Ishikawa (cell line): ENCODE measurements around the gene SPTAN1.
A peak's percentile ranks its signal among the peaks of the same experiment; 100 is the strongest.

Experiments used
- CEBPB ChIP-seq: IDR thresholded peaks from 2 replicates; pipeline ENCODE4 v1.6.1; 2012
- CREB1 ChIP-seq: IDR thresholded peaks from 2 replicates; pipeline ENCODE4 v1.6.1; 2012; ENCODE audit warnings: low read depth
- EGR1 ChIP-seq: IDR thresholded peaks from 2 replicates; pipeline ENCODE4 v1.6.1; 2012
- EP300 ChIP-seq: IDR thresholded peaks from 2 replicates; pipeline ENCODE4 v1.6.1; 2012; ENCODE audit warnings: borderline replicate concordance
- FOXM1 ChIP-seq: IDR thresholded peaks from 2 replicates; pipeline ENCODE4 v1.6.1; 2012; ENCODE audit warnings: low read depth, borderline replicate concordance
- MAX ChIP-seq: IDR thresholded peaks from 2 replicates; pipeline ENCODE4 v1.6.1; 2012
- NFIC ChIP-seq: IDR thresholded peaks from 2 replicates; pipeline ENCODE4 v1.6.1; 2012
- RAD21 ChIP-seq: IDR thresholded peaks from 2 replicates; pipeline ENCODE4 v1.6.1; 2012; ENCODE audit warnings: low read depth
- REST ChIP-seq: IDR thresholded peaks from 2 replicates; pipeline ENCODE4 v1.6.1; 2012; ENCODE audit warnings: low read depth, mild to moderate bottlenecking
- TAF1 ChIP-seq: IDR thresholded peaks from 2 replicates; pipeline ENCODE4 v1.6.1; 2012; ENCODE audit warnings: low read depth, mild to moderate bottlenecking
- TCF12 ChIP-seq: IDR thresholded peaks from 2 replicates; pipeline ENCODE4 v1.6.1; 2012; ENCODE audit warnings: low read depth
- TEAD4 ChIP-seq: IDR thresholded peaks from 2 replicates; pipeline ENCODE4 v1.6.1; 2012
- USF1 ChIP-seq: IDR thresholded peaks from 2 replicates; pipeline ENCODE4 v1.6.1; 2012
- YY1 ChIP-seq: IDR thresholded peaks from 2 replicates; pipeline ENCODE4 v1.6.1; 2012; ENCODE audit warnings: low read depth
- ZBTB7A ChIP-seq: IDR thresholded peaks from 2 replicates; pipeline ENCODE4 v1.6.1; 2012; ENCODE audit warnings: low read depth

Gene SPTAN1

GRCh38 chr9:128615571-128615970, 63.2 kb downstream of the SPTAN1 start:
- TF ChIP-seq FOXM1 (no peak), YY1 (no peak), ZBTB7A (no peak), EP300 (no peak), CREB1 (no peak), EGR1 (no peak), CEBPB (no peak), TEAD4 (no peak), NFIC (no peak), USF1 (no peak), TCF12 (no peak)

- TF ChIP-seq ZBTB7A (no peak), FOXM1 (no peak), EGR1 (no peak), CEBPB (no peak), YY1 (no peak), TAF1 (no peak), MAX (no peak), TEAD4 (no peak), NFIC (no peak), RAD21 (no peak)
Measured at GRCh38 chr9:128617943-128618342, 65.6 kb downstream of the SPTAN1 start.

- TF ChIP-seq REST (no peak), MAX (no peak), EP300 (no peak), TCF12 (no peak), CREB1 (no peak), NFIC (no peak), EGR1 (no peak), USF1 (no peak), CEBPB (no peak), TEAD4 (no peak), ZBTB7A (no peak), FOXM1 (no peak)
Measured at GRCh38 chr9:128619127-128619526, 66.7 kb downstream of the SPTAN1 start.

GRCh38 chr9:128619779-128620178, 67.4 kb downstream of the SPTAN1 start:
- TF ChIP-seq TCF12 (no peak), FOXM1 (no peak), TEAD4 (no peak), RAD21 (no peak), YY1 (no peak)

GRCh38 chr9:128621730-128622455, 69.5 kb downstream of the SPTAN1 start:
- TF ChIP-seq EGR1 (no peak), NFIC (peak; percentile 66; the same call in 1 of the 2 replicates)

GRCh38 chr9:128624566-128624965, 72.2 kb downstream of the SPTAN1 start:
- TF ChIP-seq CREB1 = no peak
- TF ChIP-seq MAX = no peak
- no peak for TF ChIP-seq TEAD4
- TF ChIP-seq REST = no peak
- TF ChIP-seq NFIC = no peak
- TF ChIP-seq EGR1 = no peak
- TF ChIP-seq CEBPB = no peak
- no peak for TF ChIP-seq FOXM1
- TF ChIP-seq ZBTB7A = no peak
- no peak for TF ChIP-seq EP300
- no peak for TF ChIP-seq RAD21
- TF ChIP-seq TAF1 = no peak
- TF ChIP-seq USF1 = no peak
- TF ChIP-seq YY1 = no peak
- TF ChIP-seq TCF12 = no peak
